GM18511 (cell line): ENCODE data around the gene TNS2.

Experiments
- ATAC-seq: cut with Tn5 transposase; IDR thresholded peaks from one replicate; pipeline ENCODE4 v1.9.1; 2021; ENCODE audit warnings: mild to moderate bottlenecking, moderate library complexity; ENCODE audit not compliant: unreplicated experiment

Gene TNS2

DNA sequence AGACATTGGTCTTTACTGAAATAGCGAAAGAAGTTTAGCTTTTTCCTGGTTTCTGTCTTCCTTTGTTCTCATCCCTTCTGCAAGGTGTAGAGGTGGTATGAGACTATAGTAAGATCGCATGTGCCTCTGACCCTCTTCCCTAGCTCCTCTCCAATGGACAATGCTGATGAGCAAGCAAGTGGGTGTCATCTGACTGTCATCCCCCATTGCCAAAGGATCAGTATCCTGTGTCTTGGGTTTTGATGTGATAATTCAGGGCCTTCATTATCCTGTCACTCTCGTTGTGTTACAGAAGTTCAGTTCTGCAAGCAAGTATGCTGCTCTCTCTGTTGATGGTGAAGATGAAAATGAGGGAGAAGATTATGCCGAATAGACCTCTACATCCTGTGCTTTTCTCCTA lies 10.0 kb upstream of the TNS2 start:
- no peak for ATAC-seq

DNA sequence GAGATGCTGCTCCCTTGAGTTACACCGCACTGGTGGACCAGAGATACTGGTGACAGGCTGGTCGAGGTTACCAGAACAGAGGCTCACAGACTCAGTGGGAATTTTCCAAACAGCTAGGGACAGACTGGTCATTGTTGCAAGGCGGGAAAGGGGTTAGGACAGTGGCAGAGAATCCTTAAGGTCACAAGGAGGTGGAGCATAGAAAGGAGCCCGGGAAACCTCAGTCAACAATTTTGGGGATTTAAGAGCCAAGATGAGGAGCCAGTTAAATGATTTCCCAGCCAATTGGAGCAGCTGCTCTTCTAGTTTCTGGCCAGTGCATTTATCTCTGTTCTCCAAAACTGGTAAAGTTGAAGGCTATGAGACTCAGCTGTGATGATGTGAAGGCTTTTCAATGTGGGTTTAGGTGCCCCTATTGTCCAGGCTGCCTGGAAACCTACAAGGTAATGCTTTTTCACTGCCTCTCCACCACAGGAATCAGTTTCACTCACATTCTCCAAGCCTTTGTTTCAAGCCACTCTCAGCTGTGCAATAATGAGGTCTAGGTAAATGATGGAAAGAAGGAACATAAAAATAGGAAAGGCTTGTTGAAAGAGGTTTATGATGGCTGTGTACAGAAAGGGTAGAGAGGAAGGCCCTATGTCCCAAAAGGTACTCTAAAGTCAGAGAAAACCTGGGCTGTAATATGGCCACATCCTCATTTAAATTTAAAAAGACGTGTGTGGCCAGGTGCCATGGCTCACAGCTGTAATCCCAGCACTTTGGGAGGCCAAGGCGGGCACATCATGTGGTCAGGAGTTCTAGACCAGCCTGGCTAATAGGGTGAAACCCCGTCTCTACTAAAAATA lies 7.0 kb upstream of the TNS2 start:
- ATAC-seq, result no peak

DNA sequence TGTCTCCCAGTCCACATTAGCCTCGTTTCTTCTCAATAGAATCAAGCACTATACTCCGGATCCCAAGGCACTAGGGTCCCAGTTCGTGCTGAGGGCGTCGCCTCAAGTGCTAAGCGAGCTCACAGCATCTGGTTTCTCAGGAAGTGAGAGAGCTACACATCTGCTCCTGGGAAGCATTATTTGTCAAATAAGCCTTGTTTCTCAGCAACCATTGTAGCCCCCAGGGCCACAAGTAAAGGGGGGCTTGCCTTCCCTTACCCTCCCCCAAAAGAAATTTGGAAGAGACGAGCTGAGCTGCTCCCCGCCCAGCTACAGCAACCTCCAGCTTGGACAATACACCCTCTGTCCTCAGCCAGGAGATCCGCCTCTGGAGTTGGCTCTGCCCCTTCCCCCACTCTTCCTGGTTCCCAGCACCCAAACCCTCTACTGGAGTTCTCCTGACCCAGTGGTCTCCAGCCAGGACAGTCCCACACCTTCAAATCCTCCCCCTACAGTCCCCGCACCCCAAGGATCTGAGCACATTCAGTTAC lies 5.7 kb upstream of the TNS2 start:
- no peak for ATAC-seq

DNA sequence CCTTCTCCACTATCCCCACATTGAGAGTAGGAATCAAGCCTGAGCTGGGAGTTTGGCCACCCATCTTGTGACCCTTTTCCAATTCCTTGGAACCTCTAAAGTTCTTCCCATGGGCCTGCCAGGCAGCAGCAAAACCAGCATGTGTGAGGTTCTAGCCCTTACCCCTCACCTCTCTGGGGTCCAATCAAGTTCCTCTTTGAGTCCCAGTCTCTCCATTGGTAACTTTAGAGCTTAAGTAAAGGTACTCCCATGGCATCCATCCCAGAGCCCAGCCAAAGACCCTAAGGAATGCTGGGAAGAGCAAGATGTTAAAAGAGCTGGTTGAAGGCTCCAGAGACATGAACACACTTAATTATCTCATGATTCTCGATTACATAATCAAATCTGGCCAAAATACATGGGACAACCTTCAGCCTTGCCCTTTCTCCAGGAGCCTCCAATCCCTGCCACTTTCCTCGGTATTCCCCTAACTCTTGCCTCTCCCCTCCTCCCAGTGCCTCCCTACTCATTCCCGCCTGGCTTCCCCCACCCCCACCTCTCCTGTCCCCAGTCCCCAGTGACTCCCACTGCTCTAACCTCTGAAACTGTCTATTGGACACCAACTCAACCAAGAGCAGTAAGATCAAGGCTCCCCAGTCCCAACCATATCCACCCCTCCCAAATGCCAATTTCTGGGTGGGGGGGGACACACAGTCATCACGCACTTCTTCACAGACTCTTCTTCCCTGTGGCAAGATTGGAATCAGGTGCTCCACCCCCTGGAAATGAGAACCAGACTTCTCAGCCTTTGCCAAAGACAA lies 4.8 kb upstream of the TNS2 start:
- no peak for ATAC-seq

DNA sequence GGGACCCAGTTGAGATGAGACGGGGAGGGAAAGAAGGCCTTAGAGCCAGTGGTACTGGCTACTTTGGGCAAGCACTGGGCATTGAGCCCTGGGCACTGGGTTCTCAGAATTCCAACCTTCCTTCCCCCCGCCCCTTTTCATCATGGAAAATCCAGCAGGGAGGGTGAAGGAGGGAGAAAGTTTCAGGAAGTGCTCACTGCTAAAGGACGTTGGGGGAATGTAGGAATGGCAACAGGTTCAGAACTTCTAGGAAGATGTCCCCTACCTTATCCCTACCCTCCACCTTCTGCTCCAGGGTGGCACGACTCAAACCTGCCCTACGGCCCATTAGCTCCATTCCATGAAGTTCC lies 4.2 kb upstream of the TNS2 start:
- no peak for ATAC-seq

DNA sequence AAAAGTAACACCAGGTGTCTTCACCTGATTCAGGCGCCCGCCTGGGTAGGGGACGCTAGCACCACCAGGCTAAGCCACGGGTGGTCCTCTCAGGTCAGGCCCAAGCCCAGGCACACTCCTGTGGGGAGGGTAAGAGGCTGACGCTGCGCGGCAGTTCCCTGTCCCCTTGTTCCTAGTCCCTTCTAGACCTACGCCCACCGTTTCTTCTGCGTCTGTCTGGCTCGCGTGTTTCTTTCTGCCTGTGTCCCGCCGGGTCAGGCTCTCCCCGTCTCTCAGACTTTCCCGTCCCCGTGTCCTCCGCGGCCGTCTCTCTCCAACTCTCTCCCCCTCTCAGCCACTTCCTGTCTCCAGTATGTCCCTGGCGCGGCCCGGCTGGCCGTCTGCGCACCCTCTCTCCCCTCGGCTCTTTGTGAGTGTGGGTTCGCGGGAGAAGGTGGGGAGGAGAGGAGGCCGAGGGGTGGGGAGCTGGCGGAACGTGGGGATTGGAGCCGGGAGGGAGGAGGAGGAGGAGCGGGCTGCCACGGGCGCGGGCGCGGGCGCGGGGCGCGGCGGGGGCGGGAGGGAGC lies 3.1 kb upstream of the TNS2 start:
- ATAC-seq, result peak; percentile 32

DNA sequence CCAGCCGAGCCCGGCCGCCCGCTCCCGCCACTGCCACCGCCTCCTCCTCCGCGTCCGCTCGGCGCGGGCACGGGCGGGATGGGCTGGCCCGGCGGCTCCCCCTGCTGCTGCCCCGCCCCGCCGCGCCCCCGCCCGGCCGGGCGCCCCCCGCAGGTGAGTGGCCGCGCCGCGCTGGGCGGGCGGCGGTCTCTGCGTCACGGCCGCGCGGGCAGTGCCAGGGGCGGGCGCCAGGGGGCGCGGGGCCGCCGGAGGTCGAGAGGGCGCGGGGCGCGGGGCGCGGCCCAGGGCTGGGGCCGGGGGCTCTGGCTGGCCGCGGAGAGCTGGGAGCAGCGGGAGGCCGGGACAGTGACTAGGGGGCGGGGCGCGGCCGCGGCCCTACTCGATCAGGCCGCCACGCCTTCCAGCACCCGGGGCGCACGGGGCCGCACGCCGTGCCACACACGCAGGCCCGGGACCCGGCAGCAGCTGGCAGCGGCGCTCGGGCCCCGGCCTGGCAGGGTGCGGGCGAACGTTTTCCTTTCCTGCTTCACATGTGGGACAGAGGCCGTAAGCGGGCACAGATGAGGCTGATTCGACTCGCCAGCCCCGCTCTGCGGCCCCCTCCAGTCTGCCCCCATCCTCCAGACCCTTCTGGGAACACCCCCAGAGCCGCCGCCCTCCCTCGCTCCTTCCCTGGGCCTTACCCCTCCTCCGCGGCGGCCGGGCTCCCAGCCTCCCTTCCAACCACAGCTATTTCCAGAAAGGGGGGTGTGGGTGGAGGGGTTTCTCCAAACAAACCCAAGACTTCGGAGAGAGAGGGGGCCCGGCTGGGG lies 2.4 kb upstream of the TNS2 start:
- ATAC-seq, result peak; percentile 70

DNA sequence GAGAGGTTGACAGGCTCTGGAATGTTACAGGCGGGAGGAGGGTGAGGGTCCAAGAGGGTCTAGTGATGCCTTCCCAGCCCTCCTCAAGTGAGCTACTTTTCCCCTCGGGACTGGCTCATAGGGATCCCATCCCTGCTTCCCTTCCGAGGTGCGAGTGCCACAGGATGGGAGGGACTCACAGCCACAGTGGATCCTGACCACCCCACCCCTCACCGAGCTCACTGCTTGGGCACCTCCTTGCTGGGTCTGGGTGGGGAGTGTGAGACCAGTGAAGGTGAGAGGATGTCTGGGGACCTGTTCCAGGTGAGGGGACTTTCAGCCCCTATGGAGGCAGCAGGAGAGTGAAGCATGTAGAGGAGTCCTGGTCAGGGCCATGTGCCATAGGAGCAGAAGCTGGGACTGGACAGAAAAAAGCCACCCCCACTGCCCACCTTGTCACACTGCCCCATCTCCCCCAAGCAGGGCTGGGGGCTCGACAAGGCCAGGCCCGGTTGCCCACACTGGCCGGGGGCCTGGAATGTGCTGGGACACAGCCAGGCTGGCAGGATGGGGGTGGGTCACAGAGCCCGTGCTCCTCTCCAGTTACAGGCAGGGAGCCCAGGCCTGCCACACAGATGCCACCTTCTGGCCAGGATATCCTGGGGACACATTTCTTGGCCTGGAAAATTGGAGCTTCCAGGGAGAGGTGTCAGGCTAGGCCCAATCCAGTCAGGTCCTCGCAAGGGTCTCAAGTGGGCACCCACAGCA lies 1.7 kb upstream of the TNS2 start:
- no peak for ATAC-seq

DNA sequence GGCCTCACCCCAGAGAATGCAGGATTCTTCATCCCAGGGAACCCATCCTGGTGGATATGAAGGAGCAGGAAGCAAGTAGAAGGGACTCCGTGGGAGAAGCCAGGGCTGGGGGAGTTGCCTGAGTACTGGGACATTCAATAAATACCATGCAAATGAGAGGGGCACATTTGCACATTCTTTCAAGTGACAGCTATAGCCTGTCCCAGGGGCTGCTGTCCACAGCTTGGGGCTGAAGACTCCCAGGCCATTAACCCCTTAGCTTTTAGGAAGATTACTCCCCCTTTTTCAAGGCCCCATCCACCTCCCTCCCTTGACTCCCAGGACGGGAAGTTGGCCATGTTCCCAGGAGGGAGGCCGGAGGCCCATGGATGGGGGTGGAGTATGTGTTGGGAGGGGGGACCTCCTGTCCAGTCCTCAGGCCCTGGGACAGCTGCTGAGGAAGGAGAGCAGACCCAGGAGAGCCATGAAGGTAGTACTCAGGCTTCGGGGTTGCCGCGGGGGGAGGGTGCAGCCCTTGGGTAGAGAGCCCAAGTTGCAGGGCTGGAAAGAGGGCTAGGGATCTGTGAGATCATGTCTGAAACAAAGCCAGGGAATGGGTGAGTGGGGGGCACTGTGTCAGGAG lies 974 bp upstream of the TNS2 start:
- ATAC-seq, result no peak

DNA sequence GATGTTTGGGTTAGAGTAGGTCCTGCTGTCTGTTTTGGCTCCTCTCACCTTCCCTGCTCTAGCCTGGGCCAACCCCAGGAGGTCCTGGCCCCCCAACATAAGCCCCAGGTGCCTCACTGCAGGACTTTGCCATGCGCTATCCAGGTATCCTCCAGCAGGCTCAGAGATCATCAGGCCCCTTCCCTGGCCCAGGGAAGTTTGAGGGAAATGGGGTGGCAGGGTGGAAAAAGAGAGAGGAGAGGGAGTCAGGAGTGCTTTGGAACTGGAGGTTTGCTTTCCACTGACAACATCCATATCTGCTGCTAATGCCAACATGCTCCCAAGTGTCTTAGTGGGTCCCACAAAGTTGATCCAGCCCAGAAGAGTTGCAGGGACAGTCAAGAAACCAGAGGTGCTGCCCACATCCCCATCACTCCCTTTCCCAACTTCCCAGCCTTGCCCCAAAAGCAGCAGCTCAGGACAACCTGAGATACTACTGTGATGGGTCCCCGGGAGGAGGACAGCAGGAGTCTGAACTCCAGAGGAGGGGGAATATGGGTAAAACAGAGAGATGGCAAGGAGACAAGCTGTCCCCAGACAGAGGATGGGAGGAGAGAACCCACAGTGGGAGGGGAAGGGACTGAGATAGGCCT lies 677 bp downstream of the TNS2 start:
- ATAC-seq, result no peak

DNA sequence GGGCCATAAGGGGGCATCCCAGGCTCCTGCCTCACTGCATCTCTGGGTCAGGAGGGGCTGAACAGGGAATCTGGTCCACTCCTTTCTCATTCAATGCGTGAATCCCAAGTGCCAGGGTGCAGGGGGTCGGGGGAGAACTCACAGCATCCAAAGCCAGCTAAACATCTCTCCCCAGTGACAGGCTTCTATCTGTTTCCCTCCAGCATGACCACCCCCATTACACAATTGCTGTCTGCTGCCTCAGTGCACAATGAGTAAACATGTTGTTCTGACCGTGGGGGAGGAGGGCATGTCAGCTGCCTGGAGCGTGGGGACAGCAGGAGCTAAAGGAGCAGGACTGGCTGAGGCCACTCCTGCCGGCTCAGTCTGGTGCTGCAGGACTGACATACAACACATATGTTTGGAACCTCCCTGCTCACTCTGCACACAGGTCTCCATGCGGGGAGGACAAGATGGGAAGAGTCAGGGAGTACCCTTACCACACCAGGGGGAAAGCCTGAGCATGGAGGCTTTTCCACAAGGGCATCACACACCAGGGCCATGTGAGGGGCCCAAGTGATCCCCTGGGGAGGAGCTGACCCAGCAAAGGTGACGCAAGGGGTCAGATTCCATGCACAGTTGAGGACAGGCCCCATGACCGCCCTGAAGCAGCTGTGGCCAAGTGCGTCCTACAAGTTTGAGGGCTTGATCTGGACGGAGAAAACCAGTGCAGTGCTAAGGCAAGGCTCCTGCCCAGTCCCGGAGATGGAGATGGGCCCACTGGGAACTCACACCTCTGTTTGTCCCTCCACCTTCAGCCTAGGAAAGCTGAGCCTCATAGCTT lies 1.4 kb downstream of the TNS2 start:
- no peak for ATAC-seq

DNA sequence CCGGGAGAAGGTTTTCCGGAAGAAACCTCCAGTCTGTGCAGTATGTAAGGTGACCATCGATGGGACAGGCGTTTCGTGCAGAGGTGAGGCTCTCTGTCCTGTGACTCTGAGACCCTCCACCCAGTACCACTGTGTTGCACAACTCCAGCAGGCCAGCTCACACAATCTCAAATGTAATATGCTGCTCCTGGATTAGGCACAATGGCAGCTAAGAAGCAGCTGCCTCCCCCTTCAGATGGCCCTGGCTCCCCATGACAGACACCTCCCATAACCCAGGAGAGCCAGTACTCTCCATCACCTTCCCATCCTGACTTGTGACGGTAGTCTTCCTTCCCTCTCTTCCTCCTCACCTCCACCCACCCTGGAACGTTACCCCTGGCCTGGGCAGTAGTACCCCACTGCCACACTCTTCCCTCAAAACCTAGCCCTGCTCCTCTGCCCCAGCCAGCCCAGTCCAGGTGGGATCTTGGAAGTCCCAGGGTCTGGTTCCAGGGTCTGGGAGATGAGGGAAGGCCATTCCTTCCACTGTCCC lies 2.1 kb downstream of the TNS2 start:
- ATAC-seq, result no peak

DNA sequence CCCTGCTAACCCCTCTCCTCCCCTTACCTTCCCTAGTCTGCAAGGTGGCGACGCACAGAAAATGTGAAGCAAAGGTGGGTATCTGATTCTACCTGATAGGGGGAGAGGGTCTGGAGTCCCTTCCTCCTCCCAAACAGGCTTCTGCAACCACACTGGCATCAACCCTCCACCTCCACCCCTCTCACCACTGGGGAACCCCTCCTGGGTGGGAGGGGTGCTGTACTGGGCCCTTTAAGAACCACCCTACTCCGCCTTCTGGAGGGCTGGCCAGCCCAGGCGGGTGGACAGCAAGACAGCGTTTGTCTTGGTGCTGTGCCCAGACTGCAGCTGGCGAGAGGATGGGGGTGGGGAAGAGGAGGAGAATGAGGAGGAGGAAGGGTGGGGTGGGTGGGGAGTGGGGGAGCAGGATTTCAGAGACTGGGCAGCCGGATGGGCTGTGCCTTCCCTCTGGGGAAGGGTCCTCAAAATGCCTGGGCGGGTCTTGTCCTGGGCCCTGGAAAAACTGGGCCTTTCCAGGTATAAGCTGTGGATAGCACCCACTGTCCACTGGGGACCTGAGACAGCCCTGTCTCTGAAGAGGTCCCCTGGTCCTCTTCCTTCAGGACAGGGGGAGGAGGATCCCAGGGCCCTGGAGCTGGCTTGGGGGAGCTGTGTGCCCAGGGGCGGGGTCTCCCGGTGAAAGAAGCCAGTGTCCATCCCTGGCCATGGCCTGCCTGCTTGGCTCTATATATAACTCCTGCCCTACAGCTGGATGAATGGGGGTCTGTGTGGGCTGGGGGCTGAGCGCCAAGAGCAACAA lies 2.8 kb downstream of the TNS2 start:
- ATAC-seq, result no peak

DNA sequence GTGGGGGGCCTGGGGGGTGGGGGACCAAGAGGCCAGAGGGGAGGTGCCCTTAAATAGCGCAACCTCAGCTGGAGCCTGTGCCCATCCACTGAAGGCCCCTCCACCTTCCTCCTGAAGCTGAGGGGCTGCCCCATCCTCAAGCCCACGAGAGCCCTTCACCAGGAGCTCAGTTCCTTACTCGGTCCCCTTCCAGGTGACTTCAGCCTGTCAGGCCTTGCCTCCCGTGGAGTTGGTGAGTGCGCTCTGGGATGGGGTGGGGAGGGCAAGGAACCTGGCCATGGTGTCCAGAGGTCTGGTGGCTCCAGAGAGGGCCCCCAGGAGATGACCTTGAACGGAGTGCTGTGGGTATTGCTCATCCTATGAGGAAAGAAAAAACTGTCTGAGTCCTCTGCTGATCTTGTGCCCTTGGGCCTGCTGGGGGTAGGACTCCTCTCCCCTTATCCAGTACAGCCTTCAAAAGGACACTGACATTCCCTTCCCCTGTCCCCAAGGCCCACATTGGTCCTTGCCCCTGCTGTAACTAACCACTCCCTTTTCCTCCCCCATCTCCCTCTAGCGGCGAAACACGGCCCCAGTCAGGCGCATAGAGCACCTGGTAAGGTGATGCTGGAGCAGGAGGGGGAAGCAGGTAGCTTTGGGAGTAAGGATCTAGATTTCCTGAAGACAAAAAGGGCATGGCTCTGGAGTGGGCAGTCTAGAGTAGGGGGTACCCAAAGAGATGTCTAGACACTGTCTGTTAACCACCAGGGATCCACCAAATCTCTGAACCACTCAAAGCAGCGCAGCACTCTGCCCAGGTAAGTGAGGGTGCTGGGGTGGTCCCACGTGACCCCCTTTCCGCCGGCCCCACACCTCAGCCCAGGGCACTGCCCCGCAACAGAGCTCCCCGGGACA lies 3.6 kb downstream of the TNS2 start:
- peak; percentile 18 for ATAC-seq

DNA sequence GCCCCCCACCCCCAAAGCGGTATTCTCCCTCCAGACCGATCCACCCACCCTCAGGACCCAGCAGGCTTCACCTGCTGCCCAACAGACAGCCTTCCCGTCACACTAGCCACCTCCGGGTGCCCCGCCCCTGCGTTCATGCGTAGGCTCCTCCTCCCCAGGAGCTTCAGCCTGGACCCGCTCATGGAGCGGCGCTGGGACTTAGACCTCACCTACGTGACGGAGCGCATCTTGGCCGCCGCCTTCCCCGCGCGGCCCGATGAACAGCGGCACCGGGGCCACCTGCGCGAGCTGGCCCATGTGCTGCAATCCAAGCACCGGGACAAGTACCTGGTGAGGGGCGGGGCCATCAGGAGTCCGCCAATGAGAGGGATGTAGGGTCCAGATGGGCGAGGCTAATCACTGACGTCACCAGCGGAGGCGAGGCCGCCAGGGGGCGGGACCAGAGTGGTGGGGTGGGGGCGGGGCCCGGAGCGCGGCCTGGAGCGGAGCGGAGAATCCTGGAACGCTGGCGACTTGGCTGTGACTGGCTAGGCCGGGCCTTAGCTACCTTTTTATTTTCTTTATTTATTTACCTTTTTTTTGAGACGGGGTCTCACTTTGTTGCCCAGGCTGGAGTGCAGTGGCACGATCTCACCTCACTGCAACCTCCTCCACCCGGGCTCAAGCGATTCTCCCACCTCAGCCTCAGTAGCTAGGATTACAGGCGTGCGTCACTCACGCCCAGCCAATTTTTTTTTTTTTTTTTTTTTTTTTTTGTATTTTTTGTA lies 4.4 kb downstream of the TNS2 start:
- peak; percentile 92 for ATAC-seq
